ENCODE results near the gene SERPINA9. TPM values are rescaled to one million over a fixed set of nuclear protein-coding genes. Genes with fewer than 3 reads are reported as not detected.

Gene SERPINA9
- total and polyA plus RNA-seq, 4 donors: not detected

DNA sequence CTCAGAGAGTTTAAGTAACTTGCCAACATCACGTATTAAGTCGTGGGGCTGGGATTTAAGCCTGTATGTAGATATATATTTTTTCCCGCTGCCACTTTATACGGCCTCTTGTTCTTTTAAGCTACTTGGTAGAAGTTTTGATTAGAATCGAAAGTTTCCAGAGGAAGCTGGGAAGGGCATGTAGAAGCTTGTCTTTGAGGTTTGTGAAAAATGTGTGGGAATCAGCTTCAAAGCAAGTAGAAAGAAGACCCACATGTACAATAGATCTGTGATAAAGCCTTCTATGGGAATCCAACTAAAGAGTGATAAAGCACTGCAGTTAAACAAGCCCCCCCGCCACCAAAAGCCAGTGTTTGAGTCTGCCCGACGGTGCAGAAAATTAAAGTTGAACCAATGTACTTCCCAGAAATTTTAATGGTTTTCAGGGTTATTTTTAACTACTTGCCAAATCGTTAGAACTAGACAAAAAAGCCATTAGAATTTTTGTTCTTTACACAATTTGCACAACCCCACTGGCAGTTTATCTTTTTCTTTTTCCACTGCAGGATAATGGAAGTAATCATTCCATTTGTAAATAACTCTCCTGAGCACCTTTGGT, 48.9 kb downstream of the SERPINA9 start:
- Histone ChIP-seq H3K27ac (ENCODE audit: low read depth in 1 of 2, low read length in 1 of 2) (no peak overlapping the region), H3K9me3 (ENCODE audit: control insufficient read depth in 4 of 4, insufficient read depth in 3 of 4, low read length in 3 of 4) (no peaks in the 10 kb centered on the region), H3K36me3 (ENCODE audit: control insufficient read depth in 4 of 4, insufficient read depth in 4 of 4, low read length in 4 of 4) (no peaks in the 10 kb centered on the region), H3K27me3 (ENCODE audit: control insufficient read depth in 3 of 3, insufficient read depth in 3 of 3, low read length in 2 of 3) (peaks cover 0 to 3% (median 2%) of the 10 kb centered on the region in 3 donors), H3K9ac (ENCODE audit: insufficient read depth in 1 of 2, low read length in 2 of 2) (no peak overlapping the region), H3K4me3 (no peak overlapping the region), H3K4me1 (ENCODE audit: control insufficient read depth in 5 of 5, insufficient read depth in 5 of 5, low read length in 5 of 5) (no peaks in the 10 kb centered on the region)
- WGBS, 2 donors: 81 to 88% methylated on average over 9 of the region's 9 CpGs
- ATAC-seq (ENCODE audit: insufficient read depth, low FRiP score) (no peak), DNase-seq (no peak)
- TF ChIP-seq, protein P1, sequence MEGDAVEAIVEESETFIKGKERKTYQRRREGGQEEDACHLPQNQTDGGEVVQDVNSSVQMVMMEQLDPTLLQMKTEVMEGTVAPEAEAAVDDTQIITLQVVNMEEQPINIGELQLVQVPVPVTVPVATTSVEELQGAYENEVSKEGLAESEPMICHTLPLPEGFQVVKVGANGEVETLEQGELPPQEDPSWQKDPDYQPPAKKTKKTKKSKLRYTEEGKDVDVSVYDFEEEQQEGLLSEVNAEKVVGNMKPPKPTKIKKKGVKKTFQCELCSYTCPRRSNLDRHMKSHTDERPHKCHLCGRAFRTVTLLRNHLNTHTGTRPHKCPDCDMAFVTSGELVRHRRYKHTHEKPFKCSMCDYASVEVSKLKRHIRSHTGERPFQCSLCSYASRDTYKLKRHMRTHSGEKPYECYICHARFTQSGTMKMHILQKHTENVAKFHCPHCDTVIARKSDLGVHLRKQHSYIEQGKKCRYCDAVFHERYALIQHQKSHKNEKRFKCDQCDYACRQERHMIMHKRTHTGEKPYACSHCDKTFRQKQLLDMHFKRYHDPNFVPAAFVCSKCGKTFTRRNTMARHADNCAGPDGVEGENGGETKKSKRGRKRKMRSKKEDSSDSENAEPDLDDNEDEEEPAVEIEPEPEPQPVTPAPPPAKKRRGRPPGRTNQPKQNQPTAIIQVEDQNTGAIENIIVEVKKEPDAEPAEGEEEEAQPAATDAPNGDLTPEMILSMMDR (IDR thresholded peaks at IDR 0.05; ENCODE audit: control extremely low read depth, extremely low read depth): no peak

DNA sequence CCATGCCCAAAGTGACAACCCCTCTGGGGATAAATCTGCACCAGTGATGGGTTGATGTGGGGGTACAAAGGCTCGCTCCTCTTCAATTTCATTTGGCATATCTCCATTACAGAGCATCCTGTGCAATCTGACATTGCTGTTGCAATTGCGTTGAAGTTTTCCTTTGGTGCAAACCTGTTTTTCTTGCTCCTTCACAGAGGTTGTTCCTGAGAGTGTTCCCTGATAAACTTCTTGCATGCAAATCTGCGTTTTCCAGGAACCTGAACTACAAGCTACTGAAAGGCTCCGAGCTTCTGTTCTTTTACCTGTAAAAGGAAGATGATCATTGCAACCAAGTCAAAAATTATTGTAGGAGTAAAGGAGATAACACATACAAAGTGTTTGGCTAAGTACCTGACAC, 49.5 kb downstream of the SERPINA9 start:
- Histone ChIP-seq H3K4me1 (ENCODE audit: control insufficient read depth in 5 of 5, insufficient read depth in 5 of 5, low read length in 5 of 5) (no peaks in the 10 kb centered on the region), H3K27ac (ENCODE audit: low read depth in 1 of 2, low read length in 1 of 2) (no peak overlapping the region), H3K36me3 (ENCODE audit: control insufficient read depth in 4 of 4, insufficient read depth in 4 of 4, low read length in 4 of 4) (no peaks in the 10 kb centered on the region), H3K4me3 (no peak overlapping the region), H3K27me3 (ENCODE audit: control insufficient read depth in 3 of 3, insufficient read depth in 3 of 3, low read length in 2 of 3) (peaks cover 0 to 3% (median 2%) of the 10 kb centered on the region in 3 donors), H3K9ac (ENCODE audit: insufficient read depth in 1 of 2, low read length in 2 of 2) (no peak overlapping the region), H3K9me3 (ENCODE audit: control insufficient read depth in 4 of 4, insufficient read depth in 3 of 4, low read length in 3 of 4) (no peaks in the 10 kb centered on the region)
- no peak for ATAC-seq (ENCODE audit: insufficient read depth, low FRiP score)
- TF ChIP-seq, protein P1 (IDR thresholded peaks at IDR 0.05; ENCODE audit: control extremely low read depth, extremely low read depth): no peak
- WGBS, 2 donors: 62 to 79% methylated on average over 4 of the region's 4 CpGs
- DNase-seq: peak in 2 of 3 donors; percentile 15 to 43

DNA sequence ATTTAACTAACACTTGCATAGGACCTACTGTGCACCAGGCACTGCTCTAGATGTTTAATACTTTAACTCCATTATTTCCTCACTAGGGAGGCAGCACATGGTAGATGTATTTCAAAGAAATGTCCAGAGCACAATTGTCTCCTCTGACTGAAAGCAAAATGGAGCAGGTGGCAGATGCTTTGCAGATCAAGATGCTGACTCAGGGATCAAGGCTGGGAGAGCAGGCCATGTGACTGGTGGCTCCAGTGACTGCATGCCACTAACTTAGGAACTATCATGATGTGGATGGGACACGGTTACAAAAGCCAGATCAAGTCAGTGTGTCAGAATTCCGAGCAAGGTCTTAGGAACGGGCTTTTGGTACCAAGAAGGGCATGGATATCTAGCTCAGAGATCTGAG, 51.6 kb downstream of the SERPINA9 start:
- 71 to 85% methylated on average over 3 of the region's 3 CpGs for WGBS, 2 donors
- peaks cover 0 to 3% (median 2%) of the 10 kb centered on the region in 3 donors for H3K27me3 ChIP-seq (ENCODE audit: control insufficient read depth in 3 of 3, insufficient read depth in 3 of 3, low read length in 2 of 3)
- H3K4me1 ChIP-seq (ENCODE audit: control insufficient read depth in 5 of 5, insufficient read depth in 5 of 5, low read length in 5 of 5): no peaks in the 10 kb centered on the region
- no peak overlapping the region for H3K27ac ChIP-seq (ENCODE audit: low read depth in 1 of 2, low read length in 1 of 2)
- no peak overlapping the region for H3K4me3 ChIP-seq
- no peaks in the 10 kb centered on the region for H3K9me3 ChIP-seq (ENCODE audit: control insufficient read depth in 4 of 4, insufficient read depth in 3 of 4, low read length in 3 of 4)
- no peak for DNase-seq
- TF ChIP-seq, protein P1 (IDR thresholded peaks at IDR 0.05; ENCODE audit: control extremely low read depth, extremely low read depth): no peak
- no peaks in the 10 kb centered on the region for H3K36me3 ChIP-seq (ENCODE audit: control insufficient read depth in 4 of 4, insufficient read depth in 4 of 4, low read length in 4 of 4)
- H3K9ac ChIP-seq (ENCODE audit: insufficient read depth in 1 of 2, low read length in 2 of 2): no peak overlapping the region
- no peak for ATAC-seq (ENCODE audit: insufficient read depth, low FRiP score)

Data from lung (tissue), 12 donors.